ENCODE measurements around the gene SLC27A6.

The SLC27A6 gene

GRCh38 chr5:128988476-128988875, 23.2 kb downstream of the SLC27A6 start:
- no peaks in the 10 kb centered on the region for H3K4me1 ChIP-seq (ENCODE audit: control insufficient read depth, insufficient read depth, low read depth, low read length)
- no peak overlapping the region for H4K91ac ChIP-seq (ENCODE audit: low read length)
- H3K4me3 ChIP-seq (ENCODE audit: insufficient read depth in 1 of 2, low read depth in 1 of 2, low read length in 2 of 2) = no peak overlapping the region
- no CpG with 5 or more reads among the region's 1 CpG for WGBS
- H3K23ac ChIP-seq (ENCODE audit: low read length in 2 of 2) = no peak overlapping the region
- H3K14ac ChIP-seq (ENCODE audit: low read length in 2 of 2) = no peak overlapping the region
- no peak overlapping the region for H3K27ac ChIP-seq (ENCODE audit: low read length, poor library complexity, severe bottlenecking)
- no peak overlapping the region for H2BK120ac ChIP-seq (ENCODE audit: low read depth, low read length)
- H2BK5ac ChIP-seq (ENCODE audit: low read depth, low read length, poor library complexity, severe bottlenecking) = no peak overlapping the region
- H3K9ac ChIP-seq (ENCODE audit: low read length) = no peak overlapping the region
- peak; percentile 58 for DNase-seq
- H3K36me3 ChIP-seq (ENCODE audit: control insufficient read depth in 1 of 2, insufficient read depth in 2 of 2, low read depth in 1 of 2, low read length in 2 of 2) = no peaks in the 10 kb centered on the region
- H2BK12ac ChIP-seq (ENCODE audit: low read length in 2 of 2) = no peak overlapping the region
- no peaks in the 10 kb centered on the region for H3K27me3 ChIP-seq (ENCODE audit: control insufficient read depth in 1 of 2, insufficient read depth in 1 of 2, low read length in 2 of 2)
- no peak overlapping the region for H3K4ac ChIP-seq (ENCODE audit: low read depth in 1 of 2, low read length in 2 of 2)
- peaks cover 2% of the 10 kb centered on the region for H3K9me3 ChIP-seq (ENCODE audit: control insufficient read depth, low read length)
- no peaks in the 10 kb centered on the region for H3K79me1 ChIP-seq (replicated peaks; ENCODE audit: low read length, poor library complexity, severe bottlenecking)
- H3K18ac ChIP-seq (ENCODE audit: low read depth in 1 of 2, low read length in 2 of 2) = no peak overlapping the region
- H3K4me2 ChIP-seq (ENCODE audit: low read length, poor library complexity, severe bottlenecking) = no peak overlapping the region
- H4K8ac ChIP-seq (ENCODE audit: low read length) = no peak overlapping the region
- H2AFZ ChIP-seq (ENCODE audit: low read depth, low read length) = no peak overlapping the region
- no peak overlapping the region for H2BK15ac ChIP-seq (ENCODE audit: low read depth, poor library complexity, severe bottlenecking)
- H2AK5ac ChIP-seq (ENCODE audit: low read length, severe bottlenecking) = no peak overlapping the region

DNA sequence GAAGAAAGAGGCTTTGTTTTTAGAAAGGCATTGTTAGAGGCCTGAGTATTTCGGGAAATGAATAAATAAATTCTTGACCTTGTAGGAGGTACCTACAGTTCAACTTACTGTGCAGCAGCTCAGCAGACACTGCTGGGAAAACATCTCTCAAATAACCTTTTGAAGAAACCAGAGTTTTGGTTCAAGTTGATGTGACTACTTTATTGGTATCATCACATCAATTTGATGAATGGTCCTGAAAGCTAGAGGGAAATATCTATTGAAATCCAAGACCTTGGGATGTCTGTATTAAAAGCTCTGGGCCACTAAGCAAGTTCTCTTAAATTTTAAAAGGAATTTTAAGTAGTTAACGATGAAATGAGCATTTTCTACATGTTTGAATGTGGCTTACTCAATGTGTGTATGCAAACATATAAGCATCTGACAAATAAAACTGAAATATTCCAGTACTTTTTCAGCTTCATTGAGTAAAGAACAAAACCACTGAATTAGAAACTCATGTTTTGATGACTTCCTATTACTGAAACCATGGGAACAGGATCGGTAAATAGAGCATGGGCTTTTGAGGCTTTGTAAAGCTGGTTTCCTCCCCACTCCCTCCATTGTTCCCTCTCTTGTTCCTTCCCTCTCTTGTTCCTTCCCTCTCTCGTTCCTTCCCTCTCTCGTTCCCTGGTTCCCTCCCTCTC, 36.7 kb downstream of the SLC27A6 start:
- no peak overlapping the region for H3K4me2 ChIP-seq (ENCODE audit: low read length, poor library complexity, severe bottlenecking)
- H4K91ac ChIP-seq (ENCODE audit: low read length) = no peak overlapping the region
- H2BK12ac ChIP-seq (ENCODE audit: low read length in 2 of 2) = no peak overlapping the region
- no peak overlapping the region for H2AFZ ChIP-seq (ENCODE audit: low read depth, low read length)
- H3K27me3 ChIP-seq (ENCODE audit: control insufficient read depth in 1 of 2, insufficient read depth in 1 of 2, low read length in 2 of 2) = peaks cover 0 to 5% of the 10 kb centered on the region in 2 experiments
- no peak overlapping the region for H2BK5ac ChIP-seq (ENCODE audit: low read depth, low read length, poor library complexity, severe bottlenecking)
- H2BK120ac ChIP-seq (ENCODE audit: low read depth, low read length) = no peak overlapping the region
- H3K79me1 ChIP-seq (replicated peaks; ENCODE audit: low read length, poor library complexity, severe bottlenecking) = no peaks in the 10 kb centered on the region
- H3K14ac ChIP-seq (ENCODE audit: low read length in 2 of 2) = no peak overlapping the region
- H3K23ac ChIP-seq (ENCODE audit: low read length in 2 of 2) = no peak overlapping the region
- H3K4me1 ChIP-seq (ENCODE audit: control insufficient read depth, insufficient read depth, low read depth, low read length) = no peaks in the 10 kb centered on the region
- H3K18ac ChIP-seq (ENCODE audit: low read depth in 1 of 2, low read length in 2 of 2) = no peak overlapping the region
- no peaks in the 10 kb centered on the region for H3K36me3 ChIP-seq (ENCODE audit: control insufficient read depth in 1 of 2, insufficient read depth in 2 of 2, low read depth in 1 of 2, low read length in 2 of 2)
- no peak overlapping the region for H3K9ac ChIP-seq (ENCODE audit: low read length)
- H2AK5ac ChIP-seq (ENCODE audit: low read length, severe bottlenecking) = no peak overlapping the region
- no peak overlapping the region for H2BK15ac ChIP-seq (ENCODE audit: low read depth, poor library complexity, severe bottlenecking)
- H4K8ac ChIP-seq (ENCODE audit: low read length) = no peak overlapping the region
- 80% methylated on average over 3 of the region's 5 CpGs for WGBS
- no peak overlapping the region for H3K4ac ChIP-seq (ENCODE audit: low read depth in 1 of 2, low read length in 2 of 2)
- H3K4me3 ChIP-seq (ENCODE audit: insufficient read depth in 1 of 2, low read depth in 1 of 2, low read length in 2 of 2) = no peak overlapping the region
- H3K9me3 ChIP-seq (ENCODE audit: control insufficient read depth, low read length) = no peaks in the 10 kb centered on the region
- no peak for DNase-seq
- H3K27ac ChIP-seq (ENCODE audit: low read length, poor library complexity, severe bottlenecking) = no peak overlapping the region

- no peaks in the 10 kb centered on the region for H3K36me3 ChIP-seq (ENCODE audit: control insufficient read depth in 1 of 2, insufficient read depth in 2 of 2, low read depth in 1 of 2, low read length in 2 of 2)
- H2BK120ac ChIP-seq (ENCODE audit: low read depth, low read length) = no peak overlapping the region
- no peak overlapping the region for H3K14ac ChIP-seq (ENCODE audit: low read length in 2 of 2)
- 94% methylated on average over 2 of the region's 2 CpGs for WGBS
- no peak overlapping the region for H3K4me2 ChIP-seq (ENCODE audit: low read length, poor library complexity, severe bottlenecking)
- H3K18ac ChIP-seq (ENCODE audit: low read depth in 1 of 2, low read length in 2 of 2) = no peak overlapping the region
- H4K8ac ChIP-seq (ENCODE audit: low read length) = no peak overlapping the region
- H3K4ac ChIP-seq (ENCODE audit: low read depth in 1 of 2, low read length in 2 of 2) = no peak overlapping the region
- peaks cover 0 to 5% of the 10 kb centered on the region in 2 experiments for H3K27me3 ChIP-seq (ENCODE audit: control insufficient read depth in 1 of 2, insufficient read depth in 1 of 2, low read length in 2 of 2)
- H2AFZ ChIP-seq (ENCODE audit: low read depth, low read length) = no peak overlapping the region
- H3K4me3 ChIP-seq (ENCODE audit: insufficient read depth in 1 of 2, low read depth in 1 of 2, low read length in 2 of 2) = no peak overlapping the region
- H2AK5ac ChIP-seq (ENCODE audit: low read length, severe bottlenecking) = no peak overlapping the region
- H3K9ac ChIP-seq (ENCODE audit: low read length) = no peak overlapping the region
- H4K91ac ChIP-seq (ENCODE audit: low read length) = no peak overlapping the region
- no peaks in the 10 kb centered on the region for H3K9me3 ChIP-seq (ENCODE audit: control insufficient read depth, low read length)
- H3K27ac ChIP-seq (ENCODE audit: low read length, poor library complexity, severe bottlenecking) = no peak overlapping the region
- no peaks in the 10 kb centered on the region for H3K4me1 ChIP-seq (ENCODE audit: control insufficient read depth, insufficient read depth, low read depth, low read length)
- H3K23ac ChIP-seq (ENCODE audit: low read length in 2 of 2) = no peak overlapping the region
- no peak for DNase-seq
- no peak overlapping the region for H2BK5ac ChIP-seq (ENCODE audit: low read depth, low read length, poor library complexity, severe bottlenecking)
- no peak overlapping the region for H2BK12ac ChIP-seq (ENCODE audit: low read length in 2 of 2)
- no peaks in the 10 kb centered on the region for H3K79me1 ChIP-seq (replicated peaks; ENCODE audit: low read length, poor library complexity, severe bottlenecking)
- no peak overlapping the region for H2BK15ac ChIP-seq (ENCODE audit: low read depth, poor library complexity, severe bottlenecking)
Observed at GRCh38 chr5:129002527-129002842, 37.2 kb downstream of the SLC27A6 start.

GRCh38 chr5:129003232-129003631, 37.9 kb downstream of the SLC27A6 start:
- Histone ChIP-seq H3K27me3 (ENCODE audit: control insufficient read depth in 1 of 2, insufficient read depth in 1 of 2, low read length in 2 of 2) (peaks cover 0 to 5% of the 10 kb centered on the region in 2 experiments), H4K91ac (ENCODE audit: low read length) (no peak overlapping the region), H2BK120ac (ENCODE audit: low read depth, low read length) (no peak overlapping the region), H2BK12ac (ENCODE audit: low read length in 2 of 2) (no peak overlapping the region), H3K4me1 (ENCODE audit: control insufficient read depth, insufficient read depth, low read depth, low read length) (no peaks in the 10 kb centered on the region), H3K14ac (ENCODE audit: low read length in 2 of 2) (no peak overlapping the region), H3K4ac (ENCODE audit: low read depth in 1 of 2, low read length in 2 of 2) (no peak overlapping the region), H3K23ac (ENCODE audit: low read length in 2 of 2) (no peak overlapping the region), H3K4me2 (ENCODE audit: low read length, poor library complexity, severe bottlenecking) (no peak overlapping the region), H2BK15ac (ENCODE audit: low read depth, poor library complexity, severe bottlenecking) (no peak overlapping the region), H3K18ac (ENCODE audit: low read depth in 1 of 2, low read length in 2 of 2) (no peak overlapping the region), H3K4me3 (ENCODE audit: insufficient read depth in 1 of 2, low read depth in 1 of 2, low read length in 2 of 2) (no peak overlapping the region), H2AK5ac (ENCODE audit: low read length, severe bottlenecking) (no peak overlapping the region), H3K27ac (ENCODE audit: low read length, poor library complexity, severe bottlenecking) (no peak overlapping the region), H3K9ac (ENCODE audit: low read length) (no peak overlapping the region), H2AFZ (ENCODE audit: low read depth, low read length) (no peak overlapping the region), H4K8ac (ENCODE audit: low read length) (no peak overlapping the region), H3K9me3 (ENCODE audit: control insufficient read depth, low read length) (no peaks in the 10 kb centered on the region), H3K36me3 (ENCODE audit: control insufficient read depth in 1 of 2, insufficient read depth in 2 of 2, low read depth in 1 of 2, low read length in 2 of 2) (no peaks in the 10 kb centered on the region), H2BK5ac (ENCODE audit: low read depth, low read length, poor library complexity, severe bottlenecking) (no peak overlapping the region), H3K79me1 (replicated peaks; ENCODE audit: low read length, poor library complexity, severe bottlenecking) (no peaks in the 10 kb centered on the region)
- no peak for DNase-seq
- 95% methylated on average over 2 of the region's 2 CpGs for WGBS
